K562 (cell line): Measurements from ENCODE around the gene GRWD1. TPM values are rescaled to one million over a fixed set of nuclear protein-coding genes. Genes with fewer than 3 reads are reported as not detected.

Experiments
- ATAC-seq: fragments of 200-7000 bp; cut with Tn5 transposase; 3 replicates; pipeline ENCODE4 v1.9.1; 2020; ENCODE audit warnings: moderate library complexity
- BruUV-seq: library from RNA; stranded (reverse); fragments of 400-500 nt; replicated peaks from 2 replicates; lab custom pipeline; 2021; lab: Mats Ljungman, UMichigan
- CTCF ChIA-PET: fragments of 300-600 bp; formaldehyde crosslinking; extraction: SDS; loops from one replicate; lab custom pipeline; 2021; ENCODE audit warnings: low intra/inter-chr PET ratio; lab: Yijun Ruan, JAX
- POLR2A ChIA-PET: fragments of 300-600, 350-650 bp; sonication (Branson Sonifier 250); formaldehyde crosslinking; extraction: SDS; loops from one replicate; lab custom pipeline; 2021; ENCODE audit warnings: antibody characterized with exemption, inconsistent platforms; lab: Yijun Ruan, JAX
- DNase-seq, 4 experiments: peaks; one replicate each; pipeline versions ENCODE4 v3.0.0 to v3.0.0-alpha.2; 2011 to 2018; ENCODE audit warnings: low spot score in 3 of 4, mixed read lengths in 3 of 4; ENCODE audit errors: extremely low read depth in 1 of 4
- FAIRE-seq: peaks from 2 replicates; lab custom pipeline; 2011; peaks lifted over from hg19 to GRCh38; lab: Jason Lieb, UNC
- H2AFZ ChIP-seq: 2 replicates; pipeline ENCODE4 v1.6.0; 2011; ENCODE audit warnings: low read depth, low read length, control low read depth, inconsistent platforms
- H3K27ac ChIP-seq: fragments of 200-600 bp; 3 replicates; pipeline ENCODE4 v1.8.0; 2011; ENCODE audit warnings: low read depth, mild to moderate bottlenecking, control low read depth, inconsistent platforms, low read length, moderate library complexity, mixed read lengths; ENCODE audit errors: extremely low read depth
- H3K27me3 ChIP-seq, 2 experiments: fragments of 300-600 bp in 1 of 2; 2 replicates in 1 of 2; 3 replicates in 1 of 2; pipeline versions ENCODE4 v1.6.0 to v1.8.0; 2011; ENCODE audit warnings: inconsistent platforms in 2 of 2, low read length in 2 of 2, mild to moderate bottlenecking in 1 of 2, mixed read lengths in 1 of 2, moderate library complexity in 1 of 2; ENCODE audit not compliant: control insufficient read depth in 2 of 2, insufficient read depth in 2 of 2
- H3K36me3 ChIP-seq: fragments of 300-600 bp; 3 replicates; pipeline ENCODE4 v1.8.0; 2011; ENCODE audit warnings: mild to moderate bottlenecking, low read length, inconsistent platforms; ENCODE audit not compliant: control insufficient read depth, insufficient read depth
- H3K4me1 ChIP-seq, 2 experiments: fragments of 200-600 bp in 1 of 2; replicated peaks in 1 of 2; 2 replicates in 1 of 2; 3 replicates in 1 of 2; pipeline versions ENCODE4 v1.5.1 to v1.8.0; 2011; ENCODE audit warnings: inconsistent platforms in 2 of 2, low read length in 2 of 2, mild to moderate bottlenecking in 1 of 2, mixed read lengths in 1 of 2, moderate library complexity in 1 of 2; ENCODE audit not compliant: control insufficient read depth in 2 of 2, insufficient read depth in 2 of 2
- H3K4me2 ChIP-seq: 2 replicates; pipeline ENCODE4 v1.6.1; 2011; ENCODE audit warnings: low read length, control low read depth, inconsistent platforms, mixed read lengths; ENCODE audit not compliant: insufficient read depth
- H3K4me3 ChIP-seq: fragments of 200-600 bp; sonication (generic), shearing (Covaris generic); 2 replicates; pipeline ENCODE4 v1.5.1; 2016; ENCODE audit warnings: control low read depth, inconsistent platforms
- H3K79me2 ChIP-seq: fragments of 200-600 bp; 3 replicates; pipeline ENCODE4 v1.8.0; 2011; ENCODE audit warnings: low read length, inconsistent platforms; ENCODE audit not compliant: control insufficient read depth, insufficient read depth
- H3K9ac ChIP-seq, 2 experiments: 2 replicates each; pipeline versions ENCODE4 v1.6.0 to v1.6.1; 2011; ENCODE audit warnings: low read depth in 2 of 2, low read length in 2 of 2, control low read depth in 1 of 2, inconsistent platforms in 1 of 2, mild to moderate bottlenecking in 1 of 2, mixed read lengths in 1 of 2; ENCODE audit not compliant: insufficient read depth in 1 of 2
- H3K9me1 ChIP-seq: one replicate; pipeline ENCODE4 v1.6.0; 2011; ENCODE audit warnings: inconsistent platforms, mild to moderate bottlenecking, low read length, moderate library complexity; ENCODE audit not compliant: control insufficient read depth, insufficient read depth
- H3K9me3 ChIP-seq: replicated peaks from 2 replicates; pipeline ENCODE4 v1.5.1; 2011; ENCODE audit warnings: low read depth, low read length, inconsistent platforms; ENCODE audit not compliant: control insufficient read depth, insufficient read depth
- H4K20me1 ChIP-seq: replicated peaks from 2 replicates; pipeline ENCODE4 v1.6.1; 2011; ENCODE audit warnings: low read length, inconsistent platforms, mixed read lengths; ENCODE audit not compliant: control insufficient read depth, insufficient read depth
- CBFA2T2 ChIP-seq: fragments of 450-650 bp; conservative IDR thresholded peaks from 2 replicates; pipeline ENCODE4 v1.6.1; 2017; ENCODE audit warnings: mild to moderate bottlenecking
- CBFB ChIP-seq: sonication (generic); formaldehyde crosslinking; IDR thresholded peaks from 2 replicates; pipeline ENCODE4 v1.4.0; 2020; ENCODE audit warnings: mild to moderate bottlenecking, missing genetic modification reagents
- HMBOX1 ChIP-seq: sonication (generic); IDR thresholded peaks from 2 replicates; pipeline ENCODE4 v1.6.1; 2016
- NCOA1 ChIP-seq: fragments of 450-650 bp; IDR thresholded peaks from 2 replicates; pipeline ENCODE4 v1.6.1; 2016; ENCODE audit warnings: low read depth
- NR2F6 ChIP-seq: fragments of 450-650 bp; formaldehyde crosslinking; IDR thresholded peaks from 2 replicates; pipeline ENCODE4 v1.4.0; 2020; ENCODE audit warnings: mild to moderate bottlenecking
- PTRF ChIP-seq: fragments of 450-650 bp; IDR thresholded peaks from 2 replicates; pipeline ENCODE4 v1.6.1; 2016; ENCODE audit warnings: mild to moderate bottlenecking, missing genetic modification characterization, missing compliant biosample characterization
- SPI1 ChIP-seq: IDR thresholded peaks from 2 replicates; pipeline ENCODE4 v1.6.1; 2011; ENCODE audit warnings: low read depth, low read length, control low read depth, borderline replicate concordance
- WGBS: fragments of 100-300 bp; shearing (Covaris generic); methylation state at CpG from one replicate; pipeline ENCODE4 v1.1.6; 2016; ENCODE audit warnings: low coverage, mixed read lengths; ENCODE audit not compliant: insufficient coverage; ENCODE audit errors: missing lambda C conversion rate; 5-methylcytosine and 5-hydroxymethylcytosine counted together
- in situ Hi-C: fragments of 300-500 bp; cut with MboI; formaldehyde crosslinking; loops from 4 replicates; pipeline ENCODE4 v1.15.0; 2018; ENCODE audit warnings: inconsistent platforms, mixed read lengths
- intact Hi-C: fragments of 100-400 bp; cut with micrococcal nuclease; formaldehyde crosslinking; loops from 2 replicates; pipeline ENCODE4 v1.14.2; 2022
- polyA plus RNA-seq, 8 experiments: library from polyadenylated mRNA; depleted of rRNA in 4 of 8; stranded (reverse) in 5 of 8; unstranded in 3 of 8; fragments of >200 nt; fragmentation: Nextera tagmentation in 2 of 8; fragmentation: Illumina TruSeq in 1 of 8; extraction: Ambion mirVana in 2 of 8; extraction: Trizol in 1 of 8; gene quantifications; 2 replicates each; pipeline versions ENCODE4 v1.2.1 to v1.2.3, GENCODE V29; 2011 to 2014; ENCODE audit warnings: inconsistent platforms in 1 of 8, missing spikeins in 1 of 8
- total RNA-seq, 7 experiments: library from RNA; depleted of rRNA in 6 of 7; stranded (reverse); fragments of >200 nt in 6 of 7; fragmentation: Illumina TruSeq in 2 of 7; extraction: Trizol in 2 of 7; gene quantifications; 2 replicates each; pipeline versions ENCODE4 v1.2.1 to v1.2.3, GENCODE V29; 2011 to 2021; ENCODE audit warnings: low replicate concordance in 1 of 7

The GRWD1 gene
- total and polyA plus RNA-seq, 9 of the 15 experiments (the other 6 are each of a cell fraction or from before 2014, with no cell fraction given): 1.5 to 87.2 (median 24.5) TPM

GRCh38 chr19:48405850-48406249, 39.9 kb upstream of the GRWD1 start:
- Histone ChIP-seq H3K36me3 (peaks cover 32% of the 10 kb centered on the region; the same call in 2 of the 3 replicates), H3K4me1 (peaks cover 2 to 14% of the 10 kb centered on the region in 2 experiments; a peak in 4 of 5 replicates), H3K9me1 (no peaks in the 10 kb centered on the region), H3K27ac (no peak overlapping the region), H3K4me3 (no peak overlapping the region), H4K20me1 (peaks cover 2% of the 10 kb centered on the region; the same call in 1 of the 2 replicates), H3K9me3 (no peaks in the 10 kb centered on the region), H2AFZ (no peak overlapping the region), H3K9ac (no peak overlapping the region), H3K4me2 (no peak overlapping the region), H3K27me3 (no peaks in the 10 kb centered on the region), H3K79me2 (peaks cover 53% of the 10 kb centered on the region)
- FAIRE-seq (no peak), DNase-seq (no peak), ATAC-seq (no peak)
- POLR2A ChIA-PET: no interaction called here
- WGBS: 79% methylated on average over 12 of the region's 13 CpGs
- intact Hi-C loops: no loop called here
- in situ Hi-C loops: no loop called here
- TF ChIP-seq HMBOX1: no peak
- TF ChIP-seq NCOA1: no peak
- no peak for TF ChIP-seq CBFB (CRISPR knock-in tag)
- no peak for TF ChIP-seq PTRF (tag)
- TF ChIP-seq CBFA2T2: no peak
- no peak for TF ChIP-seq NR2F6 (CRISPR knock-in tag)
- peak; percentile 52; the same call in 1 of the 2 replicates for TF ChIP-seq SPI1
- CTCF ChIA-PET: no interaction called here
- BruUV-seq: no TSS peak
